Heart right ventricle (tissue), 16 donors: ENCODE data around the gene CLDN22. TPM values are rescaled to one million over a fixed set of nuclear protein-coding genes. Genes with fewer than 3 reads are reported as not detected.

Experiments
- ATAC-seq, 8 donors: fragments of 200-7000 bp; cut with Tn5 transposase; one replicate each; pipeline ENCODE4 v1.9.1; 2020; ENCODE audit warnings: mild to moderate bottlenecking in 8 of 8, moderate library complexity in 8 of 8, moderate number of reproducible peaks in 1 of 8
- DNase-seq, 2 donors: peaks; one replicate each; pipeline ENCODE4 v3.0.0-alpha.2; 2020
- H3K27ac ChIP-seq, 10 donors: fragments of 200-600 bp; sonication (generic) in 2 of 10; one replicate each; pipeline versions ENCODE4 v1.5.0 to v1.8.0; 2020 to 2022; ENCODE audit warnings: mild to moderate bottlenecking in 3 of 10
- H3K27me3 ChIP-seq, 7 donors: fragments of 200-600 bp; one replicate each; pipeline ENCODE4 v1.8.0; 2021 to 2022; ENCODE audit warnings: mild to moderate bottlenecking in 2 of 7
- H3K36me3 ChIP-seq, 9 donors: fragments of 200-600 bp; sonication (generic) in 1 of 9; one replicate each; pipeline versions ENCODE4 v1.5.0 to v1.8.0; 2020 to 2022; ENCODE audit warnings: mild to moderate bottlenecking in 2 of 9
- H3K4me1 ChIP-seq, 9 donors: fragments of 200-600 bp; sonication (generic) in 1 of 9; one replicate each; pipeline versions ENCODE4 v1.5.0 to v1.8.0; 2020 to 2022; ENCODE audit warnings: mild to moderate bottlenecking in 4 of 9
- H3K4me3 ChIP-seq, 10 donors: fragments of 200-600 bp; sonication (generic) in 2 of 10; one replicate each; pipeline versions ENCODE4 v1.5.0 to v1.8.0; 2020 to 2022; ENCODE audit warnings: mild to moderate bottlenecking in 7 of 10, moderate library complexity in 2 of 10
- H3K9me3 ChIP-seq, 11 donors: fragments of 200-600 bp in 10 of 11; sonication (generic) in 2 of 11; one replicate each; pipeline versions ENCODE4 v1.5.0 to v1.8.0; 2013 to 2022; ENCODE audit warnings: mild to moderate bottlenecking in 2 of 11, control low read depth in 1 of 11, moderate library complexity in 1 of 11
- WGBS, 2 donors: extraction: QIAGEN DNeasy Blood & Tissue Kit; methylation state at CpG; one replicate each; pipeline ENCODE4 v1.1.7; 2013; ENCODE audit warnings: inconsistent platforms in 1 of 2; 5-methylcytosine and 5-hydroxymethylcytosine counted together
- intact Hi-C, 10 donors: fragments of 100-400 bp; cut with DNase I; formaldehyde crosslinking; loops; one replicate each; pipeline versions ENCODE4 v1.11.1 to v1.14.2; 2022
- polyA plus RNA-seq, 2 donors: library from polyadenylated mRNA; stranded (reverse); fragments of 200-250 nt; gene quantifications; one replicate each; pipeline ENCODE4 v1.2.3, GENCODE V29; 2013
- total RNA-seq, 10 donors: library from RNA; stranded (reverse); fragmentation: NEBNext Ultra II Directional in 3 of 10; extraction: Animal tissue kit (Norgen Biotek cat#: 25700) in 3 of 10; gene quantifications; one replicate each; pipeline versions ENCODE4 v1.2.1 to v1.2.4, GENCODE V29; 2021 to 2023
- TF ChIP-seq, protein P1 (sequence below), 9 donors: fragments of 200-600 bp; sonication (generic) in 2 of 9; IDR thresholded peaks; one replicate each; pipeline versions ENCODE4 v1.5.0 to v1.8.0; 2021 to 2022; ENCODE audit warnings: antibody characterized with exemption in 9 of 9, mild to moderate bottlenecking in 5 of 9, moderate library complexity in 1 of 9
- donor health status: Arrhythmogenic right ventricular cardiomyopathy.
- donor health status: ischemic (EF 13 %, LVEDD 7.1; RV severe dilation, severe dysfunction).
- donor health status: healthy with polysubstance abuse.
- donor health status: DM: no; HTN: yes; CAD: no.
- donor health status: DM: no; HTN: no; CAD: no.
- donor health status: ischemic (EF 25% LVEDD 6.9; RV normal size, moderate dysfunction).
- donor health status: ischemic (EF 25% LVEDD 5.7; RV mildly dilated, moderate dysfunction).
- donor health status: healthy.
- donor health status: DM: yes; HTN: yes; CAD: no.
- donor health status: Ischemic cardiomyopathy.
- donor health status: ischemic (EF 35%, LVEDD 5.7; RV mildly dilated, moderate dysfunction).
- donor health status: nonischemic (EF 11% LVEDD 7.7; RV severe dilation, severe dysfunction).
- donor health status: DM: yes; HTN: yes; CAD: no.
- donor health status: PGD.
- donor health status: ischemic (EF 29% LVEDD 5.4; RV normal size, mild dysfunction).
- donor health status: nonischemic (EF 23%, LVEDD 6.1; RV moderate dilation, normal function).

The CLDN22 gene
- total and polyA plus RNA-seq, 12 donors: not detected

DNA sequence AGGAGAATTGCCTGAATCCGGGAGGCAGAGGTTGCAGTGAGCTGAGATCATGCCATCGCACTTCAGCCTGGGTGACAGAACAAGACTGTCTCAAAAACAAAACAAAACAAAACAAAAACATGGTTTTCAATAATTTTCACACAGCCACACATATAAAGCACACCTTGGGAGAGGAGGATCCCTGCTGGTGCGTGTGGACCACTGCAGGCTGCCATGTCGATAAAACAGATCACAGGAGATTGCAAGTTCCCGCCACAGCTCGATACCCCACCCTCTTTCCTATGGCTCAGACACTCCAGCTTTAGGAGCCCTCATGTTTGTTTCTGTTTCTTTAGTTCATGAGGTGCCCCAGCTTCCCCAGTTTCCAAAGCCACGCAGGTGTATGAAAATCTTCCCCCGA is 33.5 kb upstream of the CLDN22 start:
- Histone ChIP-seq H3K27me3 (peaks cover 0 to 15% (median 0%) of the 10 kb centered on the region in 7 donors), H3K9me3 (no peaks in the 10 kb centered on the region), H3K36me3 (no peaks in the 10 kb centered on the region), H3K4me1 (peaks cover 0 to 13% (median 0%) of the 10 kb centered on the region in 9 donors), H3K27ac (no peak overlapping the region), H3K4me3 (no peak overlapping the region)
- TF ChIP-seq, protein P1, sequence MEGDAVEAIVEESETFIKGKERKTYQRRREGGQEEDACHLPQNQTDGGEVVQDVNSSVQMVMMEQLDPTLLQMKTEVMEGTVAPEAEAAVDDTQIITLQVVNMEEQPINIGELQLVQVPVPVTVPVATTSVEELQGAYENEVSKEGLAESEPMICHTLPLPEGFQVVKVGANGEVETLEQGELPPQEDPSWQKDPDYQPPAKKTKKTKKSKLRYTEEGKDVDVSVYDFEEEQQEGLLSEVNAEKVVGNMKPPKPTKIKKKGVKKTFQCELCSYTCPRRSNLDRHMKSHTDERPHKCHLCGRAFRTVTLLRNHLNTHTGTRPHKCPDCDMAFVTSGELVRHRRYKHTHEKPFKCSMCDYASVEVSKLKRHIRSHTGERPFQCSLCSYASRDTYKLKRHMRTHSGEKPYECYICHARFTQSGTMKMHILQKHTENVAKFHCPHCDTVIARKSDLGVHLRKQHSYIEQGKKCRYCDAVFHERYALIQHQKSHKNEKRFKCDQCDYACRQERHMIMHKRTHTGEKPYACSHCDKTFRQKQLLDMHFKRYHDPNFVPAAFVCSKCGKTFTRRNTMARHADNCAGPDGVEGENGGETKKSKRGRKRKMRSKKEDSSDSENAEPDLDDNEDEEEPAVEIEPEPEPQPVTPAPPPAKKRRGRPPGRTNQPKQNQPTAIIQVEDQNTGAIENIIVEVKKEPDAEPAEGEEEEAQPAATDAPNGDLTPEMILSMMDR (IDR thresholded peaks at IDR 0.05): no peak
- 75 to 78% methylated on average over 8 of the region's 8 CpGs for WGBS, 2 donors
- ATAC-seq (no peak), DNase-seq (no peak)
- intact Hi-C loops: no loop called here

DNA sequence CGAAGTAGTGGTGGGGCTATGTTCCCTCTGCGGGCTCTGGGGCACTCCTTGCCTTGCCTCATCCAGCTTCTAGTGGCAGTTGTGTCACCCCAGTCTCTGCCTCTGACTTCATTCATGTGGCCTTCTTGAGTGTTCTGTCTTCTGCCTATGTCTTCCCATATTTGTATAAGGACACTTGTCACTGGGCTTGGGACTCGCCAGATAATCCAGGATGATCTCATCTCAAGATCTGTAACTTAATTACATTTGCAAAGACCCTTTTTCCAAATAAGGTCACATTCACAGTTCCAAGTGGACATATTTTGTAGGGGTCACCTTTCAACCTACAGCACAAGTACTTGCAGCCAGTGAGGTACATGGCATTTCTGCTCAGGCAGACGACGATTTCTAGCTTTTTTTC is 32.5 kb upstream of the CLDN22 start:
- intact Hi-C loops: no loop called here
- Histone ChIP-seq H3K36me3 (no peaks in the 10 kb centered on the region), H3K27ac (no peak overlapping the region), H3K27me3 (peaks cover 0 to 16% (median 0%) of the 10 kb centered on the region in 7 donors), H3K4me3 (no peak overlapping the region), H3K9me3 (no peaks in the 10 kb centered on the region), H3K4me1 (peaks cover 0 to 23% (median 0%) of the 10 kb centered on the region in 9 donors)
- ATAC-seq: no peak
- DNase-seq: no peak
- TF ChIP-seq, protein P1 (IDR thresholded peaks at IDR 0.05): no peak
- WGBS, 2 donors: 88 to 89% methylated on average over 5 of the region's 5 CpGs

DNA sequence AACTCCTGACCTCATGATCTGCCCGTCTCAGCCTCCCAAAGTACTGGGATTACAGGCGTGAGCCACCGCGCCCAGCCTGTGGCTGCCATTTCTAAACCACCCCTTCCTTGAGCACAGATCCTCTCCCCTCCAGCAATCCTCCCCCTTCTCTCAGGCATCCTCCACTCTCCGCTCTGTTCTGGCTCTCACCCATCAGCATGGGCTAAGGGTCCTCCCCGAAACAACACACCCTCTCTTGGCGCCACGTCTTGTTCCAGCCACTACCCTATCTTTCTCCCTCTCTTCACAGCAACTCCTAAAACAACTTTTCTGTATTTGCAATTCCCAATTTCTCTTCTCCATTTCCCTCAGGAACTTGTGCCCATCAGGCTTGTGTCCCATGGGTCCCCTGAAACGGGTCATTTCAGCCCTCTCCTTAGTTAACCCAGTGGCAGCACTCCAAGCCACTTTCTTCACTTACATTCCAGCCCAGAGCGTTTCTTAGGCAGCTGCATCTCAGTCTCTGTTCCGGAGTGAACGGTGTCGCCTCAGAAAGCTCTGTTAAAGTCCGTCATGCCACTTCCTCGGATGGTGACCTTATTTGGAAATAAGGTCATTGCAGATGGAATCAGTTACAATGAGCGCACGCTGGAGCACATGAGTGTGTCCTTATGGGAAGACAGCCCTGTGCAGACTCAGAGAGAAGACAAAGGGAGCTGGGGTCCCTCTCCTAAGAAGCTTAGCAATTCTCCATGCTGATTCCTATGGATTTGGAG is 30.4 kb upstream of the CLDN22 start:
- Histone ChIP-seq H3K36me3 (no peaks in the 10 kb centered on the region), H3K27ac (no peak overlapping the region), H3K4me3 (no peak overlapping the region), H3K4me1 (peaks cover 0 to 25% (median 0%) of the 10 kb centered on the region in 9 donors), H3K9me3 (no peaks in the 10 kb centered on the region), H3K27me3 (peaks cover 0 to 19% (median 0%) of the 10 kb centered on the region in 7 donors)
- WGBS, 2 donors: 83 to 87% methylated on average over 17 of the region's 17 CpGs
- ATAC-seq (no peak), DNase-seq (no peak)
- intact Hi-C loops: no loop called here
- TF ChIP-seq, protein P1 (IDR thresholded peaks at IDR 0.05): no peak

DNA sequence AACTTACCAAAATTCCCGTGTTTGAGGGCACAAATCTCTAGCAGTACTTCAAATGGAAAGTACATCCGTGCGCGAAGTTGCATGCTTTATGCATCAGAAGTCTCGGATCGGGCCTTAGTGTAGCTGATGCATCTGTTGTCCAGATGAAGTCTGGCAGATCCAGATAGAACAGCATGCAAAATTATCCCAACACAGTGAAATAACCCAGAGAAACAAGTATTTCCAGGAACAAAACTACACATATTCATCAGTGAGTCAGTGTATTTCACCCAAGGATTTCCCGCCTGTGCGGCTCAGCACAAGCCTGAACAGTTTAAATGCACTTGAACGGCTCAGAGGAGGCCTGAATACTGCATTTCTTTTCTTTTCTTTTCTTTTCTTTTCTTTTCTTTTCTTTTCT is 29.6 kb upstream of the CLDN22 start:
- TF ChIP-seq, protein P1 (IDR thresholded peaks at IDR 0.05): no peak
- WGBS, 2 donors: 97% methylated on average over 9 of the region's 9 CpGs
- Histone ChIP-seq H3K4me1 (peaks cover 0 to 25% (median 0%) of the 10 kb centered on the region in 9 donors), H3K27ac (no peak overlapping the region), H3K27me3 (peaks cover 0 to 19% (median 0%) of the 10 kb centered on the region in 7 donors), H3K4me3 (no peak overlapping the region), H3K36me3 (no peaks in the 10 kb centered on the region), H3K9me3 (no peaks in the 10 kb centered on the region)
- intact Hi-C loops: no loop called here
- ATAC-seq (no peak), DNase-seq (no peak)
